ENCODE data around the gene CENPF.

Gene CENPF

GRCh38 chr1:214637125-214637524 is 34.1 kb downstream of the CENPF start:
- no peak for FAIRE-seq
- DNase-seq (ENCODE audit: insufficient read length, low spot score): no peak
- no peak for TF ChIP-seq TAF1 (IDR thresholded peaks at IDR 0.05; ENCODE audit: low read depth, low read length)

- TF ChIP-seq POLR2AphosphoS5 (IDR thresholded peaks at IDR 0.05; ENCODE audit: low read depth, low read length): no peak
- no peak for FAIRE-seq
- DNase-seq (ENCODE audit: insufficient read length, low spot score): no peak
Observed at GRCh38 chr1:214637722-214638458, 34.9 kb downstream of the CENPF start.

- FAIRE-seq: no peak
- TF ChIP-seq SPI1 (IDR thresholded peaks at IDR 0.05; ENCODE audit: low read depth, low read length) (no peak), POLR2AphosphoS5 (IDR thresholded peaks at IDR 0.05; ENCODE audit: low read depth, low read length) (no peak), POLR2A (IDR thresholded peaks at IDR 0.05; ENCODE audit: low read depth, low read length) (no peak), PAX5 (IDR thresholded peaks at IDR 0.05; ENCODE audit: insufficient read depth, low read length, severe bottlenecking) (no peak), TAF1 (IDR thresholded peaks at IDR 0.05; ENCODE audit: low read depth, low read length) (no peak)
- DNase-seq (ENCODE audit: insufficient read length, low spot score): no peak
Observed at GRCh38 chr1:214638459-214638807, 35.4 kb downstream of the CENPF start.

- DNase-seq (ENCODE audit: insufficient read length, low spot score) (no peak), FAIRE-seq (no peak)
- TF ChIP-seq PAX5 (IDR thresholded peaks at IDR 0.05; ENCODE audit: insufficient read depth, low read length, severe bottlenecking): no peak
- TF ChIP-seq POLR2AphosphoS5 (IDR thresholded peaks at IDR 0.05; ENCODE audit: low read depth, low read length): no peak
- TF ChIP-seq TAF1 (IDR thresholded peaks at IDR 0.05; ENCODE audit: low read depth, low read length): no peak
- no peak for TF ChIP-seq SPI1 (IDR thresholded peaks at IDR 0.05; ENCODE audit: low read depth, low read length)
- no peak for TF ChIP-seq POLR2A (IDR thresholded peaks at IDR 0.05; ENCODE audit: low read depth, low read length)
- TF ChIP-seq POU2F2 (IDR thresholded peaks at IDR 0.05; ENCODE audit: low read depth, low read length): no peak
Observed at GRCh38 chr1:214638997-214639396, 36.0 kb downstream of the CENPF start.

GRCh38 chr1:214640431-214641213 is 37.6 kb downstream of the CENPF start:
- FAIRE-seq: no peak

GRCh38 chr1:214641214-214641895 is 38.4 kb downstream of the CENPF start:
- no peak for FAIRE-seq
- no peak for DNase-seq (ENCODE audit: insufficient read length, low spot score)
- TF ChIP-seq PAX5 (IDR thresholded peaks at IDR 0.05; ENCODE audit: insufficient read depth, low read length, severe bottlenecking) (no peak), POLR2AphosphoS5 (IDR thresholded peaks at IDR 0.05; ENCODE audit: low read depth, low read length) (no peak), POLR2A (IDR thresholded peaks at IDR 0.05; ENCODE audit: low read depth, low read length) (no peak), SPI1 (IDR thresholded peaks at IDR 0.05; ENCODE audit: low read depth, low read length) (no peak), POU2F2 (IDR thresholded peaks at IDR 0.05; ENCODE audit: low read depth, low read length) (no peak), TAF1 (IDR thresholded peaks at IDR 0.05; ENCODE audit: low read depth, low read length) (no peak)

More at GRCh38 chr1:214640431-214641213, 37.6 kb downstream of the CENPF start:
- no peak for DNase-seq (ENCODE audit: insufficient read length, low spot score)
- no peak for TF ChIP-seq SPI1 (IDR thresholded peaks at IDR 0.05; ENCODE audit: low read depth, low read length)
- no peak for TF ChIP-seq POLR2AphosphoS5 (IDR thresholded peaks at IDR 0.05; ENCODE audit: low read depth, low read length)
- no peak for TF ChIP-seq TAF1 (IDR thresholded peaks at IDR 0.05; ENCODE audit: low read depth, low read length)
- no peak for TF ChIP-seq POLR2A (IDR thresholded peaks at IDR 0.05; ENCODE audit: low read depth, low read length)
- TF ChIP-seq PAX5 (IDR thresholded peaks at IDR 0.05; ENCODE audit: insufficient read depth, low read length, severe bottlenecking): no peak
- TF ChIP-seq POU2F2 (IDR thresholded peaks at IDR 0.05; ENCODE audit: low read depth, low read length): no peak

- DNase-seq (ENCODE audit: insufficient read length, low spot score): no peak
Observed at GRCh38 chr1:214643030-214643429, 40.0 kb downstream of the CENPF start.

GRCh38 chr1:214645712-214646111 is 42.7 kb downstream of the CENPF start:
- TF ChIP-seq SPI1 (IDR thresholded peaks at IDR 0.05; ENCODE audit: low read depth, low read length) (no peak), PAX5 (IDR thresholded peaks at IDR 0.05; ENCODE audit: insufficient read depth, low read length, severe bottlenecking) (no peak), POU2F2 (IDR thresholded peaks at IDR 0.05; ENCODE audit: low read depth, low read length) (no peak), POLR2A (IDR thresholded peaks at IDR 0.05; ENCODE audit: low read depth, low read length) (no peak), TAF1 (IDR thresholded peaks at IDR 0.05; ENCODE audit: low read depth, low read length) (no peak), POLR2AphosphoS5 (IDR thresholded peaks at IDR 0.05; ENCODE audit: low read depth, low read length) (no peak)
- DNase-seq (ENCODE audit: insufficient read length, low spot score) (no peak), FAIRE-seq (no peak)

More at GRCh38 chr1:214643030-214643429, 40.0 kb downstream of the CENPF start:
- no peak for FAIRE-seq
- no peak for TF ChIP-seq POLR2AphosphoS5 (IDR thresholded peaks at IDR 0.05; ENCODE audit: low read depth, low read length)
- TF ChIP-seq POLR2A (IDR thresholded peaks at IDR 0.05; ENCODE audit: low read depth, low read length): no peak
- TF ChIP-seq TAF1 (IDR thresholded peaks at IDR 0.05; ENCODE audit: low read depth, low read length): no peak
- no peak for TF ChIP-seq SPI1 (IDR thresholded peaks at IDR 0.05; ENCODE audit: low read depth, low read length)
- TF ChIP-seq POU2F2 (IDR thresholded peaks at IDR 0.05; ENCODE audit: low read depth, low read length): no peak
- no peak for TF ChIP-seq PAX5 (IDR thresholded peaks at IDR 0.05; ENCODE audit: insufficient read depth, low read length, severe bottlenecking)

GRCh38 chr1:214648801-214649200 is 45.8 kb downstream of the CENPF start:
- FAIRE-seq: no peak
- TF ChIP-seq SPI1 (IDR thresholded peaks at IDR 0.05; ENCODE audit: low read depth, low read length) (no peak), POU2F2 (IDR thresholded peaks at IDR 0.05; ENCODE audit: low read depth, low read length) (no peak), POLR2AphosphoS5 (IDR thresholded peaks at IDR 0.05; ENCODE audit: low read depth, low read length) (no peak), PAX5 (IDR thresholded peaks at IDR 0.05; ENCODE audit: insufficient read depth, low read length, severe bottlenecking) (no peak), TAF1 (IDR thresholded peaks at IDR 0.05; ENCODE audit: low read depth, low read length) (no peak), POLR2A (IDR thresholded peaks at IDR 0.05; ENCODE audit: low read depth, low read length) (no peak)
- no peak for DNase-seq (ENCODE audit: insufficient read length, low spot score)

Measured in GM12891 (cell line).